Measurements from ENCODE around the gene REEP6.
"Not testable (repeated sequence)": the region's sequence is repeated elsewhere in the genome, so short reads cannot be mapped to it uniquely, and the experiment has no call there.

Gene REEP6

GRCh38 chr19:1526066-1526778 is 35.2 kb downstream of the REEP6 start:
- DNase-seq: no peak

- DNase-seq: no peak
Observed at GRCh38 chr19:1526979-1527649, 36.1 kb downstream of the REEP6 start.

- no peak for DNase-seq
Observed at GRCh38 chr19:1527650-1528309, 36.8 kb downstream of the REEP6 start.

DNA sequence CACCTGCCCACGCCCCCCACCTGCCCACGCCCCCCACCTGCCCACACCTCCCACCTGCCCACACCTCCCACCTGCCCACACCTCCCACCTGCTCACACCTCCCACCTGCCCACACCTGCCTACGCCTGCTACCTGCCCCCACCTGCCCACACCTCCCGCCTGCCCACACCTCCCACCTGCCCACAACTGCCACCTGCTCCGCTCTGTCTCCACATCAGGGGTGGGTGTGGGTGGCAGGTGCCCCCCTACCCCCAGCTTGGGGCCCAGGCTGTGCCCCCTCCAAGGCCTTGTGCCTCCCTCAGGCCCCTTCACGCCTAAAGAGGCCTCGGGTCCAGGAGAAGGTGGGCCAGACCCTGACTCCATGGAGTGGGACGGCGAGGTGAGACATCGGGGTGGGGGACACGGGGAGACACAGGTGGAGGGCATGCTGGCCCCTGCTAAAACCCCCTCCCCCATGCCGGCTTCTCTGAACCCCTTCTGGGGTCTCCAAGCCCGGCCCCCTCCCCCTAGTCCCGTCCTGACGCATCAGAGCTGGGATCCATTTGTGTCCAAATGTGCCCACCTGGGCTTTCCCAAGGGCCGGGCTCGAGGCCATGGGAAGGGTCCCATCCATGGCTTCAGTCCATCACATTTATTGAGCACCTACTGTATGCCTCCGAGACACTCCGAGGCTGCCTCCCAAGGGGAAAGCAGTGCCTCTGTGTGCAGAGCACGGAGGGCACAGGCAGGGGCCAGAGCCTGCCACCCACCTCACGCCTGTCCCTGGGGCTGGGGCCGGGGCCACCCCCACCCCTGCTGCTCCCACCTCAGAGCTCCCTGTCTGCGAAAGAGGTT is 37.8 kb downstream of the REEP6 start:
- DNase-seq: no peak

GRCh38 chr19:1529430-1529816 is 38.4 kb downstream of the REEP6 start:
- no peak for DNase-seq

DNA sequence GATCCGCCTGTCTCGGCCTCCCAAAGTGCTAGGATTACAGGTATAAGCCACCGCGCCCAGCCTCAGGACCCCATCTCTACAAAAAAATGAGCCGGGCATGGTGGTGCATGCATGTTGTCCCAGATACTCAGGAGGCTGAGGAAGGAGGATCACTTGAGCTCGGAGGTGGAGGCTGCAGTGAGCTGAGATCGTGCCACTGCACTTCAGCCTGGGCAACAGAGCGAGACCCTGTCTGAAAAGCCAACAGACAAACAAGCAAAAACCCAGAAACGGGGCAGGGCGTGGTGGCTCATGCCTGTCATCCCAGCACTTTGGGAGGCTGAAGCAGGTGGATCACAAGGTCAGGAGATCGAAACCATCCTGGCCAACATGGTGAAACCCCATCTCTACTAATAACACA is 39.9 kb downstream of the REEP6 start:
- DNase-seq: not testable (repeated sequence)

GRCh38 chr19:1531587-1531986 is 40.6 kb downstream of the REEP6 start:
- no peak for DNase-seq

GRCh38 chr19:1532003-1532402 is 41.0 kb downstream of the REEP6 start:
- no peak for DNase-seq

- no peak for DNase-seq
Observed at GRCh38 chr19:1533510-1534150, 42.6 kb downstream of the REEP6 start.

GRCh38 chr19:1534972-1535371 is 44.0 kb downstream of the REEP6 start:
- DNase-seq: no peak

GRCh38 chr19:1535699-1536098 is 44.7 kb downstream of the REEP6 start:
- DNase-seq: not testable (repeated sequence)

DNA sequence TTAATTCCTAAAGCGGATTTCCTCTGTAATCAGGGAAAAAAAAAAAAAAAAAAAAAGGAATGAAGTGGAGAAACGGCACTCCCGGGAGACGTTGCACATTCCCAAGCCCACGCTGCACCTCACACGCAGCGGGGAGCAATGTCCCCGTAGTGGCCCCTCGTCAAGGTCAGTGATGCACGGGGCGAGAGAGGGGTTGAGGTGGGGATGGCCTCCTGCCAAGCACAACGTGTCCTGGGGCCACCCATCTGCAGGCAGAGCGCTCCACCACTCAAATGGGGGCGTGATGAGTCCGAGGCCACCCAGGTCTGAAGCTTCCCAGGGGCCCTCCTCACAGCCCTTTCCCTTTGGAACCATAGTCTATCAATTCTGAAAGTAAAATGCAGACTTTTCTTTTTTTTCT is 48.0 kb downstream of the REEP6 start:
- no peak for DNase-seq

DNA sequence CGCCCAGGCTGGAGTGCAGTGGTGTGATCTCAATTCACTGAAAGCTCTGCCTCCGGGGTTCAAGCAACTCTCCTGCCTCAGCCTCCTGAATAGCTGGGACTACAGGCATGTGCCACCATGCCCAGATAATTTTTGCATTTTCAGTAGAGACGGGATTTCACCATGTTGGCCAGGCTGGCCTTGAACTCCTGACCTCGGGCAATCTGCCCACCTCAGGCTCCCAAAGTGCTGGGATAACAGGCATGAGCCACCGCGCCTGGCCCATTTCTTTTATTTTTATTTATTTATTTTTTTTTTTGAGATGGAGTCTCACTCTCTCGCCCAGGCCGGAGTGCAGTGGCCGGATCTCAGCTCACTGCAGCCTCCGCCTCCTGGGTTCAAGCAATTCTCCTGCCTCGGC is 48.8 kb downstream of the REEP6 start:
- not testable (repeated sequence) for DNase-seq

GRCh38 chr19:1540365-1540925 is 49.5 kb downstream of the REEP6 start:
- no peak for DNase-seq

Measured in NCI-H187 (cell line).